Measurements from ENCODE around the gene TBC1D5. TPM values are rescaled to one million over a fixed set of nuclear protein-coding genes. Genes with fewer than 3 reads are reported as not detected.
"Not testable (repeated sequence)": the region's sequence is repeated elsewhere in the genome, so short reads cannot be mapped to it uniquely, and the experiment has no call there.

TBC1D5 gene
- total and polyA plus RNA-seq, 10 donors, result 6.4 to 140 (median 97.1) TPM

DNA sequence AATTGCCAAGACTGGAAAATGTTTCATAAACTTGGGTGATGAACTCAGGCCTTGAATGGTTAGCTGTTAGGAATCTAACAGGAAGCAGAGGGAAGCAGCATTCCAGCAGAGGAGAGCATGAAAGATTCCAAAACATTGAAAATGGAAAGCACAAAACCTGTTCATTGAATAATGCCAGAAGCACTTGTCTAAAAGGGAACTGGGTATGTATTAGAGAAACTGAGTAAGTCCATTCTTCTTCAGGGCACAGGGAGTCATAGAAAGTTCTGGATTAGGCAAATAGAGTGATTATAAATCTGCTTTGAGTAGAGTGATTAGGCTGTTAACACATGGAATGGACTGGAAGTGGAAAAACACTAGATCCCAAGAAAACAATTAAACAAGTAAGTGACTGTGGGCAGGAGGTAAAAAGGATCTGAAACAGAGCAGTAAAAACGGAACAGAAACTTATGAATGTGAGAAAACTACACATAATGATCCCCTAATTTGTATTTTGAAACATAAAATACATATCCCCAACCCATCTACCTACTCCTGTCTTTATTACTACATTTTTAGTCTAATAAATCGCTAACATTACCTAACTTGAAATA is 343.4 kb downstream of the TBC1D5 start:
- H3K36me3 ChIP-seq, result peaks cover 0 to 49% (median 5%) of the 10 kb centered on the region in 6 donors
- H3K4me3 ChIP-seq, result no peak overlapping the region
- no peak for DNase-seq
- TF ChIP-seq POLR2A (IDR thresholded peaks at IDR 0.05), result no peak
- TF ChIP-seq, protein P1, sequence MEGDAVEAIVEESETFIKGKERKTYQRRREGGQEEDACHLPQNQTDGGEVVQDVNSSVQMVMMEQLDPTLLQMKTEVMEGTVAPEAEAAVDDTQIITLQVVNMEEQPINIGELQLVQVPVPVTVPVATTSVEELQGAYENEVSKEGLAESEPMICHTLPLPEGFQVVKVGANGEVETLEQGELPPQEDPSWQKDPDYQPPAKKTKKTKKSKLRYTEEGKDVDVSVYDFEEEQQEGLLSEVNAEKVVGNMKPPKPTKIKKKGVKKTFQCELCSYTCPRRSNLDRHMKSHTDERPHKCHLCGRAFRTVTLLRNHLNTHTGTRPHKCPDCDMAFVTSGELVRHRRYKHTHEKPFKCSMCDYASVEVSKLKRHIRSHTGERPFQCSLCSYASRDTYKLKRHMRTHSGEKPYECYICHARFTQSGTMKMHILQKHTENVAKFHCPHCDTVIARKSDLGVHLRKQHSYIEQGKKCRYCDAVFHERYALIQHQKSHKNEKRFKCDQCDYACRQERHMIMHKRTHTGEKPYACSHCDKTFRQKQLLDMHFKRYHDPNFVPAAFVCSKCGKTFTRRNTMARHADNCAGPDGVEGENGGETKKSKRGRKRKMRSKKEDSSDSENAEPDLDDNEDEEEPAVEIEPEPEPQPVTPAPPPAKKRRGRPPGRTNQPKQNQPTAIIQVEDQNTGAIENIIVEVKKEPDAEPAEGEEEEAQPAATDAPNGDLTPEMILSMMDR (IDR thresholded peaks at IDR 0.05 in 8 of 11, conservative IDR thresholded peaks at IDR 0.05 in 3 of 11), result no peak
- H3K4me1 ChIP-seq, result peaks cover 0 to 41% (median 3%) of the 10 kb centered on the region in 6 donors
- H3K27me3 ChIP-seq (replicated peaks in 1 of 7), result no peaks in the 10 kb centered on the region
- H3K9me3 ChIP-seq, result no peaks in the 10 kb centered on the region
- intact Hi-C loops (cut with DNase I; ENCODE audit: low total_unique reads), result no loop called here
- 68 to 81% (median 71%) methylated on average over 2 of the region's 2 CpGs for WGBS, 5 donors
- peak overlapping the region in 6 of 8 donors; percentile 22 to 69 (median 58) for H3K27ac ChIP-seq

DNA sequence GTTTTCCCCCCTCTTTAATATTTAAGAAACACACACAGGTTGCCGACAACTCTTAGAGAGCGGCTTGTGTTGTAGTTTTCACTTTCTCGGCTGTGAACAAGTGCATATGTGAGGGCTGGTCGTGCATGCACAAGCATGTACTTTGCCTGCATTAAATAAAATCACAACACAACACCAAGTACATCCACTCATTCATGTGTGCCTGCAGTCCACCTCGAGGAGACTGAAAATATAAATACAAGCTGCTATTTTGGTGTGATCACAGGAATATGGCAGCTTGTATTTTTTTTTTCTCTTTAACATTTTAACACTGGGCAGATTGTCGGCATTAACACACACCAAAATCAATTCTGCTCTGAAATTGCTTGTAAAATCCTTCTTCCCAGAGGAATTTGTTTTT is 346.4 kb downstream of the TBC1D5 start:
- no peak overlapping the region for H3K4me3 ChIP-seq
- H3K27ac ChIP-seq, result peak overlapping the region in 1 of 8 donors; percentile 34
- DNase-seq, result no peak
- H3K9me3 ChIP-seq, result peaks cover 0 to 14% (median 2%) of the 10 kb centered on the region in 8 donors
- intact Hi-C loops (cut with DNase I; ENCODE audit: low total_unique reads), result no loop called here
- H3K27me3 ChIP-seq (replicated peaks in 1 of 7), result no peaks in the 10 kb centered on the region
- WGBS, 5 donors, result 63 to 82% (median 78%) methylated on average over 6 of the region's 6 CpGs
- peaks cover 0 to 41% (median 3%) of the 10 kb centered on the region in 6 donors for H3K4me1 ChIP-seq
- TF ChIP-seq POLR2A (IDR thresholded peaks at IDR 0.05), result no peak
- TF ChIP-seq, protein P1 (IDR thresholded peaks at IDR 0.05 in 8 of 11, conservative IDR thresholded peaks at IDR 0.05 in 3 of 11), result no peak
- TF ChIP-seq POLR2AphosphoS5 (IDR thresholded peaks at IDR 0.05), result no peak
- peaks cover 0 to 43% (median 3%) of the 10 kb centered on the region in 6 donors for H3K36me3 ChIP-seq

DNA sequence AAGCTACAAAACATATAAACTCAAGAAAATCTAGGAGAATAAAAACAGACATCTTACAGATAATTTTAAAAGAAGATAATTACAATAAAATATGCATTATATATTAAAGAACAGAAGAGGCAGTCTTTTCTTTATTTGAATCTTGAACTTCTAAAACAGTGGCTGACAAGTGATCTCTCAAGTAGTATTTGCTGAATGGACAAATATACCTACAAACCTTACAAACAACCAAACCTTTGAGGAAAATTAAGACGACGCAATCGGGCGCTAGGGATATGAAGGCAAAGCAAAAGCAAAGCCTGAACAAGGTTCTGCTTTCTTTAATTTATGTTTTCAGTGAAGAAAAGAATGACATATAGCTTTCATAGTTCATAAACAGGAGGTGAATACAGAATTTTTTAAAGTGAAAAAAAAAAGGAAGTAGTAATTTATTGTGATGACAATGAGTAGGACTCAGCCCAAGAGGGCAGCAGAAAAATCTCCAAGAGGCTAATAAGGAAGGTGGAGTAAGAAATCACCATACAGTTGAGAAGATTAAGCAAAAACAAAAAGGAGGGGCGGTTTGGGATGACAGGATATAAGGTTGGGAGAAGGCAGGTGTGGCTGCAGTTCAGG is 347.8 kb downstream of the TBC1D5 start:
- Histone ChIP-seq H3K27ac (no peak overlapping the region), H3K9me3 (peaks cover 0 to 14% (median 2%) of the 10 kb centered on the region in 8 donors), H3K4me3 (no peak overlapping the region), H3K4me1 (peaks cover 0 to 36% (median 1%) of the 10 kb centered on the region in 6 donors), H3K27me3 (replicated peaks in 1 of 7) (no peaks in the 10 kb centered on the region), H3K36me3 (peaks cover 0 to 46% (median 6%) of the 10 kb centered on the region in 6 donors)
- intact Hi-C loops (cut with DNase I; ENCODE audit: low total_unique reads), result no loop called here
- WGBS, 5 donors, result 53 to 73% (median 61%) methylated on average over 5 of the region's 5 CpGs
- TF ChIP-seq POLR2AphosphoS5 (IDR thresholded peaks at IDR 0.05), result no peak
- TF ChIP-seq POLR2A (IDR thresholded peaks at IDR 0.05), result no peak
- TF ChIP-seq, protein P1 (IDR thresholded peaks at IDR 0.05 in 8 of 11, conservative IDR thresholded peaks at IDR 0.05 in 3 of 11), result no peak
- no peak for DNase-seq

DNA sequence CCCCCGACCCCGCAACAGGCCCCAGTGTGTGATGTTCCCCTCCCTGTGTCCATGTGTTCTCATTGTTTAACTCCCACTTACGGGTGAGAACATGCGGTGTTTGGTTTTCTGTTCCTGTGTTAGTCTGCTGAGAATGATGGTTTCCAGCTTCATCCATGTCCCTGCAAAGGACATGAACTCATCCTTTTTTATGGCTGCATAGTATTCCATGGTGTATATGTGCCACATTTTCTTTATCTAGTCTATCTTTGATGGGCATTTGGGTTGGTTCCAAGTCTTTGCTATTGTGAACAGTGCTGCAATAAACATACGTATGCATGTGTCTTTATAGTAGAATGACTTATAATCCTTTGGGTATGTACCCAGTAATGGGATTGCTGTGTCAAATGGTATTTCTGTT is 349.9 kb downstream of the TBC1D5 start:
- intact Hi-C loops (cut with DNase I; ENCODE audit: low total_unique reads); DNase-seq; H3K27me3 ChIP-seq (replicated peaks in 1 of 7); H3K27ac ChIP-seq; H3K4me3 ChIP-seq: not testable (repeated sequence)
- WGBS, 5 donors, result 93 to 99% (median 98%) methylated on average over 5 of the region's 5 CpGs
- Histone ChIP-seq H3K9me3 (peaks cover 0 to 14% (median 2%) of the 10 kb centered on the region in 8 donors), H3K4me1 (peaks cover 0 to 24% (median 0%) of the 10 kb centered on the region in 6 donors), H3K36me3 (peaks cover 0 to 54% (median 8%) of the 10 kb centered on the region in 6 donors)
